HepG2 (cell line): ENCODE results near the gene SIAH2. TPM values are rescaled to one million over a fixed set of nuclear protein-coding genes. Genes with fewer than 3 reads are reported as not detected.

Experiments used
- AHR ChIP-seq: IDR thresholded peaks from 2 replicates; pipeline ENCODE4 v1.6.1; 2018; ENCODE audit warnings: missing genetic modification reagents, missing compliant biosample characterization
- BATF2 ChIP-seq: sonication (generic); formaldehyde crosslinking; IDR thresholded peaks from 2 replicates; pipeline ENCODE4 v1.8.0; 2022; ENCODE audit warnings: mild to moderate bottlenecking, missing genetic modification reagents, moderate library complexity
- FOXA1 ChIP-seq, 2 experiments: fragments of 450-650 bp in 1 of 2; sonication (generic) in 1 of 2; formaldehyde crosslinking in 1 of 2; IDR thresholded peaks; 2 replicates each; pipeline versions ENCODE4 v1.4.0 to v1.6.1; 2016 to 2020; ENCODE audit warnings: missing genetic modification reagents in 1 of 2
- HDAC1 ChIP-seq: sonication (generic); formaldehyde crosslinking; IDR thresholded peaks from 2 replicates; pipeline ENCODE4 v1.5.1; 2020; ENCODE audit warnings: mild to moderate bottlenecking, missing genetic modification reagents
- HDAC2 ChIP-seq: sonication (generic); formaldehyde crosslinking; IDR thresholded peaks from 2 replicates; pipeline ENCODE4 v1.4.0; 2020; ENCODE audit warnings: missing genetic modification reagents
- HNF4A ChIP-seq: sonication (generic); formaldehyde crosslinking; IDR thresholded peaks from 2 replicates; pipeline ENCODE4 v1.4.0; 2020; ENCODE audit warnings: missing genetic modification reagents
- JUN ChIP-seq: sonication (generic); formaldehyde crosslinking; IDR thresholded peaks from 2 replicates; pipeline ENCODE4 v1.4.0; 2020; ENCODE audit warnings: mild to moderate bottlenecking, missing genetic modification reagents
- KDM1A ChIP-seq: IDR thresholded peaks from 2 replicates; pipeline ENCODE4 v1.6.1; 2016; ENCODE audit warnings: missing compliant biosample characterization
- MNT ChIP-seq: fragments of 450-650 bp; IDR thresholded peaks from 2 replicates; pipeline ENCODE4 v1.6.1; 2016
- NFYB ChIP-seq: sonication (generic); formaldehyde crosslinking; IDR thresholded peaks from 2 replicates; pipeline ENCODE4 v1.4.0; 2020; ENCODE audit warnings: missing genetic modification reagents
- NONO ChIP-seq, 2 experiments: fragments of 450-650 bp in 1 of 2; sonication (generic) in 1 of 2; formaldehyde crosslinking in 1 of 2; IDR thresholded peaks in 1 of 2; conservative IDR thresholded peaks in 1 of 2; 2 replicates each; pipeline versions ENCODE4 v1.6.1 to v1.8.0; 2017 to 2022; ENCODE audit warnings: mild to moderate bottlenecking in 1 of 2, missing genetic modification reagents in 1 of 2, moderate library complexity in 1 of 2
- POGZ ChIP-seq: sonication (generic); formaldehyde crosslinking; IDR thresholded peaks from 2 replicates; pipeline ENCODE4 v1.4.0; 2020; ENCODE audit warnings: mild to moderate bottlenecking, missing genetic modification reagents
- POLR2G ChIP-seq: fragments of 200-400 bp; formaldehyde crosslinking; IDR thresholded peaks from 2 replicates; pipeline ENCODE4 v1.6.1; 2018; ENCODE audit warnings: mild to moderate bottlenecking, low read depth, low read length, moderate library complexity
- PRDM15 ChIP-seq: sonication (generic); formaldehyde crosslinking; IDR thresholded peaks from 2 replicates; pipeline ENCODE4 v1.4.0; 2020; ENCODE audit warnings: missing genetic modification reagents
- SNAPC5 ChIP-seq: sonication (generic); formaldehyde crosslinking; IDR thresholded peaks from 2 replicates; pipeline ENCODE4 v1.8.1; 2023; ENCODE audit warnings: mild to moderate bottlenecking, missing genetic modification reagents, borderline replicate concordance
- SPEN ChIP-seq: sonication (generic); formaldehyde crosslinking; IDR thresholded peaks from 2 replicates; pipeline ENCODE4 v1.5.1; 2020; ENCODE audit warnings: low read depth, mild to moderate bottlenecking, missing genetic modification reagents
- SSRP1 ChIP-seq: IDR thresholded peaks from 2 replicates; pipeline ENCODE4 v1.6.1; 2016; ENCODE audit warnings: control low read depth
- TFAP4 ChIP-seq: sonication (generic); IDR thresholded peaks from 2 replicates; pipeline ENCODE4 v1.6.1; 2016; ENCODE audit warnings: low read depth, borderline replicate concordance
- ZNF235 ChIP-seq: sonication (generic); formaldehyde crosslinking; IDR thresholded peaks from 2 replicates; pipeline ENCODE4 v1.8.1; 2023; ENCODE audit warnings: mild to moderate bottlenecking, missing genetic modification reagents, borderline replicate concordance
- ZNF251 ChIP-seq: sonication (generic); formaldehyde crosslinking; IDR thresholded peaks from 2 replicates; pipeline ENCODE4 v1.9.0; 2021; ENCODE audit warnings: mild to moderate bottlenecking, missing genetic modification reagents
- ZNF263 ChIP-seq: sonication (generic); formaldehyde crosslinking; IDR thresholded peaks from 2 replicates; pipeline ENCODE4 v1.4.0; 2020; ENCODE audit warnings: missing genetic modification reagents
- ZNF431 ChIP-seq: sonication (generic); formaldehyde crosslinking; IDR thresholded peaks from 2 replicates; pipeline ENCODE4 v1.9.0; 2022; ENCODE audit warnings: missing genetic modification reagents, low read depth, mild to moderate bottlenecking, borderline replicate concordance
- ZNF547 ChIP-seq: sonication (generic); formaldehyde crosslinking; IDR thresholded peaks from 2 replicates; pipeline ENCODE4 v1.5.1; 2020; ENCODE audit warnings: mild to moderate bottlenecking, missing genetic modification reagents
- ZSCAN22 ChIP-seq: sonication (generic); formaldehyde crosslinking; IDR thresholded peaks from 2 replicates; pipeline ENCODE4 v1.4.0; 2020; ENCODE audit warnings: mild to moderate bottlenecking, missing genetic modification reagents
- polyA plus RNA-seq, 8 experiments: library from polyadenylated mRNA; depleted of rRNA in 3 of 8; stranded (reverse) in 7 of 8; unstranded in 1 of 8; fragments of >200 nt; fragmentation: Illumina TruSeq in 4 of 8; extraction: Trizol in 4 of 8; gene quantifications; 2 replicates each; pipeline versions ENCODE4 v1.2.1 to v1.2.3, GENCODE V29; 2011 to 2016; ENCODE audit warnings: low read depth in 4 of 8, missing spikeins in 1 of 8, mixed read lengths in 1 of 8; ENCODE audit not compliant: insufficient read depth in 1 of 8
- total RNA-seq, 5 experiments: library from RNA; depleted of rRNA; stranded (reverse); fragments of >200 nt; fragmentation: Illumina TruSeq; extraction: Trizol; gene quantifications; 2 replicates each; pipeline ENCODE4 v1.2.3, GENCODE V29; 2016; ENCODE audit warnings: low read depth in 1 of 5

SIAH2 gene
- total and polyA plus RNA-seq, 2 of the 13 experiments (the other 11 are each of a cell fraction or from before 2014, with no cell fraction given): 71.8 to 117 TPM

- TF ChIP-seq FOXA1 (IDR thresholded peaks at IDR 0.05) (no peak), FOXA1 (CRISPR knock-in tag; IDR thresholded peaks at IDR 0.05) (no peak; the same call in 1 of the 2 replicates), ZNF235 (CRISPR knock-in tag) (no peak), AHR (CRISPR knock-in tag) (no peak), POGZ (CRISPR knock-in tag) (no peak), POLR2G (no peak), TFAP4 (peak; percentile 42; the same call in 1 of the 2 replicates), HNF4A (peak; percentile 49), BATF2 (no peak), HDAC1 (CRISPR knock-in tag) (no peak), NONO (IDR thresholded peaks at IDR 0.05) (no peak), NONO (CRISPR knock-in tag; conservative IDR thresholded peaks at IDR 0.05) (no peak; the same call in 1 of the 2 replicates), SPEN (CRISPR knock-in tag) (0 out of 2 replicates have a peak, but pooled peaks have one; percentile 51), SSRP1 (no peak), HDAC2 (peak; percentile 48; the same call in 1 of the 2 replicates), JUN (CRISPR knock-in tag) (peak; percentile 42; the same call in 1 of the 2 replicates), SNAPC5 (CRISPR knock-in tag) (no peak), MNT (no peak; the same call in 1 of the 2 replicates), KDM1A (CRISPR knock-in tag) (no peak), NFYB (CRISPR knock-in tag) (no peak), ZNF263 (CRISPR knock-in tag) (no peak), PRDM15 (CRISPR knock-in tag) (no peak), ZNF431 (no peak), ZNF251 (CRISPR knock-in tag) (no peak), ZNF547 (CRISPR knock-in tag) (no peak), ZSCAN22 (CRISPR knock-in tag) (no peak)
These were observed 24.9 kb downstream of the SIAH2 start (continued) for GRCh38 chr3:150737874-150738679.
